ENCODE data around the gene WFDC2. TPM values are rescaled to one million over a fixed set of nuclear protein-coding genes. Genes with fewer than 3 reads are reported as not detected.

WFDC2 gene
- total RNA-seq, 1 donor from 2014 or later, result 61.3 TPM

DNA sequence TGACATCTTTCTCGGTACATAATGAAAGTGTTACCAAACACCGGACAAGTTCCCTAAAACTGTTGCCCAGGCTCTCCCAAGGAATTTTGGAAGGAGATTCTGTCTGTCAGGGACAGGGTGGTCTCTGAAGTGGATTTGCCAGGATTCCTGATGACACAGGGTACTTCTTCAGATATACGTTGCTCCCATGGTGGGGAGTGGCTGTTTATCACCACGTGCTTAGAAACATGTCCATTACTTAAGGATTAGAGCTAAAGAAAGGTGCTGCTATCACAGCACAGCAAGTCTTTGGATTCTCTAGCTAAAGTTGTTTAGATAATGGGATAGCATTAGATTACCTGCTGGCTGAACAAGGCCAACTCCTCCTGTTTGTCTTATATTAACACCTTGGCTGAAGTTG lies 39.5 kb downstream of the WFDC2 start:
- Mint-ChIP-seq H3K27ac (no peak overlapping the region), H3K27me3 (ENCODE audit: low read depth) (peaks cover 21% of the 10 kb centered on the region), H3K36me3 (no peaks in the 10 kb centered on the region), H3K4me1 (peaks cover 9% of the 10 kb centered on the region), H3K4me3 (no peak overlapping the region), H3K9me3 (peaks cover 3% of the 10 kb centered on the region)
- DNase-seq (ENCODE audit: low spot score in 2 of 2, unreplicated experiment in 2 of 2), result no peak
- no peak for TF ChIP-seq CTCF (IDR thresholded peaks at IDR 0.05; ENCODE audit: unreplicated experiment)

- Mint-ChIP-seq H3K27me3 (ENCODE audit: low read depth) (peaks cover 22% of the 10 kb centered on the region), H3K36me3 (no peaks in the 10 kb centered on the region), H3K4me3 (no peak overlapping the region)
These were observed 40.8 kb downstream of the WFDC2 start for GRCh38 chr20:45510242-45510862.

GRCh38 chr20:45515147-45515913 lies 45.8 kb downstream of the WFDC2 start, which contains the start of gene SPINT3:
Gene SPINT3 (minus strand): TSS chr20:45515622. CDS start chr20:45515608, 14 bp downstream.
- H3K27me3 Mint-ChIP-seq (ENCODE audit: low read depth), result peaks cover 14% of the 10 kb centered on the region
- H3K4me3 Mint-ChIP-seq, result no peak within 1 kb of the TSS
- H3K27ac Mint-ChIP-seq, result no peak within 1 kb of the TSS
- H3K4me1 Mint-ChIP-seq, result peaks cover 2% of the 10 kb centered on the region
- TF ChIP-seq CTCF (IDR thresholded peaks at IDR 0.05; ENCODE audit: unreplicated experiment), result no peak
- peaks cover 3% of the 10 kb centered on the region for H3K9me3 Mint-ChIP-seq
- no peak for DNase-seq (ENCODE audit: low spot score in 2 of 2, unreplicated experiment in 2 of 2)
- H3K36me3 Mint-ChIP-seq, result no peaks in the 10 kb centered on the region

More at GRCh38 chr20:45510242-45510862, 40.8 kb downstream of the WFDC2 start:
- H3K4me1 Mint-ChIP-seq, result peaks cover 9% of the 10 kb centered on the region
- no peak overlapping the region for H3K27ac Mint-ChIP-seq
- TF ChIP-seq CTCF (IDR thresholded peaks at IDR 0.05; ENCODE audit: unreplicated experiment), result no peak
- peaks cover 3% of the 10 kb centered on the region for H3K9me3 Mint-ChIP-seq
- DNase-seq (ENCODE audit: low spot score in 2 of 2, unreplicated experiment in 2 of 2), result no peak

DNA sequence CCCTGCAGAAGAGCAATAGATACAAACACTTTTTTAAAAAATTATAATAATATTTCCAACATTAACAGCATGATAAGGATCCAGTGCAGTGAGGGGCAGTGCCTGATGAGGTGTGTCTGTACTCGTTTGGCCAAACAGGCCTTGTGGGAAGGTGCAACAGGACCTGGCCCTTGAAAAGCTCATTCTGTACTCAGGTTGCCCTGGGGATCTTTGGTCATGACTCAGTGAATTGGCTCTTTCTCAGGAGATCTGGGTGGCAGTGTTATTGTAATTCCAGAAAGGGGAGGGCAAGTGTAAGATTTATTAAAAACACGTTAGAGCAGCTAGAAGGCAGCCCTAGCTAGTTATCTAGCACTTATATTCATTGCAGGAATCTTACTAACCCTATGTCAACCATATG lies 48.7 kb downstream of the WFDC2 start:
- Mint-ChIP-seq H3K4me3 (no peak overlapping the region), H3K9me3 (no peaks in the 10 kb centered on the region), H3K36me3 (no peaks in the 10 kb centered on the region), H3K27ac (no peak overlapping the region), H3K27me3 (ENCODE audit: low read depth) (peaks cover 23% of the 10 kb centered on the region), H3K4me1 (no peaks in the 10 kb centered on the region)
- no peak for TF ChIP-seq CTCF (IDR thresholded peaks at IDR 0.05; ENCODE audit: unreplicated experiment)
- DNase-seq (ENCODE audit: low spot score in 2 of 2, unreplicated experiment in 2 of 2), result no peak

DNA sequence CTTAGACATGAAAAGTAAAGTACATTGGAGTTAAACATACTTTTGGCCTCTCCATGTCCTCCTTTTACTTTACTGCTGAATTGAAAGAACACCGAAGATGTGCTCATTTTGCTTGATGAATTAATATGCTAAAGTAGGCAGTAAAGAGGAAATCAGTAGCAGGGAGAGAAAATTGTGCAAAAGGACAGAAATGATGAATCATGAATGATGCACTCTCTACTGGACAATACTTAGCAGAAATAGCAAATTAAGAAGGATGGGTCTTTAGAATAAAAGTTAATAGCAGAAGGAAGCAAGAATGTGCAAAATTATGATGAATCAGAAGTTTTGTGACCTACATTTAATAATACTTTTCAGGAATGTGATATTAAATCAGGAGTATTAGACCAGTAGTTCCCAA lies 54.3 kb downstream of the WFDC2 start:
- no peak for DNase-seq (ENCODE audit: low spot score in 2 of 2, unreplicated experiment in 2 of 2)
- no peak for TF ChIP-seq CTCF (IDR thresholded peaks at IDR 0.05; ENCODE audit: unreplicated experiment)
- Mint-ChIP-seq H3K4me3 (no peak overlapping the region), H3K9me3 (no peaks in the 10 kb centered on the region), H3K4me1 (no peaks in the 10 kb centered on the region), H3K36me3 (no peaks in the 10 kb centered on the region), H3K27me3 (ENCODE audit: low read depth) (peaks cover 56% of the 10 kb centered on the region), H3K27ac (no peak overlapping the region)

Measured in mesothelial cell of epicardium (in vitro differentiated cells).